Kidney tubule cell (primary cell): ENCODE results near the gene FBXW5.

Experiments
- DNase-seq: peaks from one replicate; pipeline ENCODE4 v3.0.0-alpha.2; 2018; ENCODE audit warnings: low spot score

Gene FBXW5

DNA sequence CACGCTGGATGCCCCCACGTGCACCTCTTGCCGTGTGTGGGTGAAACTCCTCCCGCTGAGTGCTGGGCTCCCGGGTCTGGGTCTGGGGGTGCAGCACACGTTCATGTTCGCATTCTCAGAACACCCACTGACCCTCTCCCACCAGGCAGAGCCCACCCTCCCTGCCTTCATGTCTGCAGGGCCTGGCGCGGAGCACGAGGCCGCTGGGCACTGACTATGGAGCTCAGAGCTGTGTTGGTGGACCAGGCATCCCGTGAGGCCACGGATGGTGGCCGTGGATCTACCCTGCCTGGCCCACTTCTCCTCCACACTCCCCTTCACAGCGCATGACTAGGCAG is 16.4 kb upstream of the FBXW5 start:
- DNase-seq, result no peak

DNA sequence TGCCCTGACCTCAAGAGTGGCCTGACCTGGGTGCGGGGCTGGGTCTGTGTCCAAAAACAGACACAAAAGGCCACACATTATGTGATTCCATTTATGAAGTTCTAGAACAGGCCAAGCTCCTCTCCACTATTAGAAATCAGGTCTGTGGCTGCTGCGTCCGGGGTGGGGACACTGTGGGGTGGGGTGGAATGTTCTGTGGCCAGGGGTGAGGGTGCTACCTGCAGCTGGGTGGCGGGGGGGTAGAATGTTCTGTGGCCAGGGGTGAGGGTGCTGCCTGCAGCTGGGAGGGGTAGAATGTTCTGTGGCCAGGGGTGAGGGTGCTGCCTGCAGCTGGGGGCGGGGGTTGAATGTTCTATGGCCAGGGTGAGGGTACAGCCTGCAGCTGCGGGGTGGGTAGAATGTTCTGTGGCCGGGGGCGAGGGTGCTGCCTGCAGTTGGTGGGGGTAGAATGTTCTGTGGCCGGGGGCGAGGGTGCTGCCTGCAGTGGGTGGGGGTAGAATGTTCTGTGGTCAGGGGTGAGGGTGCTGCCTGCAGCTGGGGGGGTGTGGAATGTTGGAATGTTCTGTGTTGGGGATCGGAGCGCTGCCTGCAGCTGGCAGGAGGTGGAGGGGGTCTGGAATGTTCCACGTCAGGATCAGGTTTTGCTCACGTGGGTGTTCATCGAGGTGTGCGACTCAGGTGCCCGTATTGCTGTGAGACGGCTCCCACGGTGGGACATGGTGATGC is 15.8 kb upstream of the FBXW5 start:
- no peak for DNase-seq

- no peak for DNase-seq
These were observed 14.6 kb upstream of the FBXW5 start for GRCh38 chr9:136958898-136959850.

- no peak for DNase-seq
These were observed 13.9 kb upstream of the FBXW5 start for GRCh38 chr9:136958473-136958872.

- no peak for DNase-seq
These were observed 13.4 kb upstream of the FBXW5 start for GRCh38 chr9:136957901-136958300.

DNA sequence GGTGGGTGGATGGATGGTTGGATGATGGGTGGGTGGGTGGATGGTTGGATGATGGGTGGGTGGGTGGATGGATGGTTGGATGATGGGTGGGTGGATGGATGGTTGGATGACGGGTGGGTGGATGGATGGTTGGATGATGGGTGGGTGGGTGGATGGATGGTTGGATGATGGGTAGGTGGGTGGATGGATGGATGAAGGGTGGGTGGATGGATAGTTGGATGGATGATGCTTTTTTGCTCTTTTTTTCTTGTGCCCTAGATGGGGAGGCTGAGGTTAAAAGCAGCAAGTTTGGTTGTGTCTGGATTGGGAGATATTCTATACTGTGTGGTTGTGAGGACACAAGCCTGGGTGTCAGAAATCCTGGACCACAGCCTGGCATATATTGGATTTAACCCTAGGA is 12.9 kb upstream of the FBXW5 start:
- no peak for DNase-seq

DNA sequence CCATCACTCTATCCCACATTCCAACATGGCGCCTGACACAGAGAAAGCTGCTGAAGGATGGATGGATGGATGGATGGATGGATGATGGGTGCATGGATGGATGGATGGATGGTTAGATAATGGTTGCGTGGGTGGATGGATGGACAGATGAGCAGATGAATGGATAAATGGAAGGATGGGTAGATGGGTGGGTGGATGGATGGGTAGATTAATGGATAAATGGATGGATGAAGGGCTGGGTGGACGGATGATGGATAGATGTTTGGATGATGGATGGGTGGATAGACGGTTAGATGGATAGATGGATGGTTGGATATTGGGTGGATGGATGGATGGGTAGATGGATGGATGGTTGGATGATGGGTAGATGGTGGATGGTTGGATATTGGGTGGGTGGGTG is 12.1 kb upstream of the FBXW5 start:
- no peak for DNase-seq

DNA sequence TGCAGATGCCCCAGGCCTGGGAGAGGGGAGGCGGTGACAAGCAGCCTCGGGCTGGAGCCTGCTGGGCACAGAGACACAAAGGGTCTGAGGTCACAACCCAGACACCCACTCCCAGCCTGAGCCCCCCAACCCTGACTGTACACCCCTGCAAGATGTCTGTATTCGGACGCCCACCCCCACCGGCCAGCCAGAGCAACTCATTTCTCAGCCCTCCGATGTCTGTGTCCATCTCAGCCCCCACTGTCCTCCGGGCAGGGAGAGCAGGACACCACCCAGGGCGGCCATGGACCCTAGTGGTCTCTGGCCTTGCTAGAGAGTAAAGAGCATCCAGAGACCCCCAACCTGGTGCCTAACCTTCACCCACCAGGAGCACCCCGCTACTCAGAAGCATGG is 11.4 kb upstream of the FBXW5 start:
- no peak for DNase-seq

DNA sequence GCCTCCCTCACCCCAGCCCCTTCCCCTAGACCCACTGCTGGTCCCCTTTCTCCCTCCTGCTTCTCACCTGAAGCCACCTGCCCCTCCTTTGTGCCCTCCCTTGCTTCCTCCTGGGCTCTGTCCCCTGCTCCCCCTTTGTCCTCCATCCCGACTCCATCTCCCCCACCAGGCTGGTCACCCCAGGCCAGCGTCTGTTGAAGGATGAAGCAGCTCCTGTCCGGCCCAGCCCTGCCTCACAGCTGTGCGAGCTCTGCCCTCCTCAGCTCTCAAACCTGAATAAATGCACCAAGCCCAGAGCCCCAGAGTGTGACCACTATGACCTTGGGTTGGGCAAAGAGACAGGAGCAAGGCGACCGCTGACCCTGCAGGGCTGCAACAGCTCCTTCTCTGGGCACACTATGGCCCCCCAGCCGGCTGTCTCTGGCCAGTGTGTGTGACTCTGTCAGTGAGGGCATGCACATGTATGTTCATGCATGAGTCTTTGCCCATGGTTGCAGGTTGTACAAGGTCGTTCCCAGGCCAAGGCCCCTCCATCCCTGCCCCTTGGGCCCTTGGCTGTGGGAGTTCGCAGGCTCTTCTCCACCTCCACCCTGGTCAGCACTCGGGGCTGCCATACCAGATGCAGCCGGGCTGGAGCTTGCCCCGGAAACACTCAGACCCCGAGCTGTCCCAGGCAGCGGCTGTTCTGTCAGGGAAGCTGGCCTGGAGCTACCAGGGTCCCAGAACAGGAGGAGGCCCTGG is 10.8 kb upstream of the FBXW5 start:
- DNase-seq, result no peak

DNA sequence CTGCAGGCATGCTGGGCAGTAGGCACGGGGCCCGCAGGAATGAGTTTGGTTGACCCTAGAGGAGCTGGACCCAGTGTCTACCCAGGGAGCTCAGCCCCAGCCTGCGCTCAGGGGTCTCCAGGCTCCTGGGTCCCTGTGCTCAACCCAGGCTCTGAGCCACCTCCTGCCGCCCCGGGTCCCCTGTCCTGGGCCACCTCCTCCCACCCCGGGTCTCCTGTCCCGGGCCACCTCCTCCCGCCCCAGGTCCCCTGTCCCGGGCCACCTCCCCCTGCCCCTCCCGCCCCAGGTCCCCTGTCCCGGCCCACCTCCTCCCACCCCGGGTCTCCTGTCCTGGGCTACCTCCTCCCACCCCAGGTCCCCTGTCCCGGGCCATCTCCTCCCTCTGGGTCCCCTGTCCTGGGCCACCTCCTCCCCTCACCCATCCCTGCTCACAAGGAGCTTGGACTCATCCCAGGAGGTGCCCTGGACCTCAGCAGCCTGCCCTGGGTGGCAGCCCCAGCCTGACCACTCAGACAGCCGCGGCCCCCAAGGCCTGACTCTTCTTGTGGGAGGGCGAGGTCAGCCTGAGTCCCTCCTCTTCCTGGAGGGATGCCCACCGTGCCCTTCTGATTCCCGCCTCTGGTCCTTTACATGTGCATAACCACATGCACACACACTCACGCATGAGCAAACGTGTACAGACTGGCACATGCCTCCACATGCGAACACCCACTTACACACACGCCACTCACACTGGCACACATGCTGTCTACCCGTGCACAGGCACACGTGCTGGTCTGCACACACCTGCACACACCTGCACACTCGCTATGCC is 9.9 kb upstream of the FBXW5 start:
- DNase-seq, result no peak

- no peak for DNase-seq
These were observed 9.3 kb upstream of the FBXW5 start for GRCh38 chr9:136953771-136954269.

DNA sequence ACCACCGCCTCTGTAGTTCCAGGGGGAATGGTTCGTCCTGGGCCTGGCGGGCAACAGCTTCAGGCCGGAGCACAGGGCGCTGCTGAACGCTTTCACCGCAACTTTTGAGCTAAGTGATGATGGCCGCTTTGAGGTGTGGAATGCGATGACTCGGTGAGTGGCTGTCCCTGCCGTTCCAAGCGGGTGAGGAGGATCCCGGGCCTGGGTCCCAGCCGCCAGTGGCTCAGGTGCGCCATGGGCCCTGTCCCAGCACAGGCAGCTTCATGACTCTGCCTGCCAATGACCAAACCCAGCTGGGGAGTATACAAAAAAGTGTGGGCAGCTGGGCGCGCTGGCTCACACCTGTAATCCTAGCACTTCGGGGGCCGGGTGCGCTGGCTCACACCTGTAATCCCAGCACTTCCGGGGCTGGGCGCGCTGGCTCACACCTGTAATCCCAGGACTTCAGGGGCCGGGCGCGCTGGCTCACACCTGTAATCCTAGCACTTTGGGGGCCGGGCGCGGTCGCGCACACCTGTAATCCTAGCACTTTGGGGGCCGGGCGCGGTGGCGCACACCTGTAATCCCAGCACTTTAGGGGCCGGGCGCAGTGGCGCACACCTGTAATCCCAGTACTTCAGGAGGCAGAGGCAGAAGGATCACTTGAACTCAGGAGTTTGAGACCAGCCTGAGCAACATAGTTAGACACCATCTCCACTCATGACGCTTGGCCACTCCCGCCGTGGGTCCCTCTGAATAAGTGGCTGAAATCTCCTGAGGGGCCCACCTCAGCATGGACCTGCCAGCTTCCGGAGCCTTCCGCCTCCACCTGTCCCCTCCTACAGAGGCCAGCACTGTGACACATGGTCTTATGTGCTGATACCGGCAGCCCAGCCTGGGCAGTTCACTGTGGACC is 8.6 kb upstream of the FBXW5 start:
- DNase-seq, result no peak

- no peak for DNase-seq
These were observed 7.8 kb upstream of the FBXW5 start for GRCh38 chr9:136952321-136952850.

GRCh38 chr9:136951541-136952320 is 7.2 kb upstream of the FBXW5 start, which contains the start of gene LCN12:
Gene LCN12 (plus strand): TSS chr9:136952273. CDS start chr9:136952328, 55 bp downstream.
- DNase-seq, result no peak

DNA sequence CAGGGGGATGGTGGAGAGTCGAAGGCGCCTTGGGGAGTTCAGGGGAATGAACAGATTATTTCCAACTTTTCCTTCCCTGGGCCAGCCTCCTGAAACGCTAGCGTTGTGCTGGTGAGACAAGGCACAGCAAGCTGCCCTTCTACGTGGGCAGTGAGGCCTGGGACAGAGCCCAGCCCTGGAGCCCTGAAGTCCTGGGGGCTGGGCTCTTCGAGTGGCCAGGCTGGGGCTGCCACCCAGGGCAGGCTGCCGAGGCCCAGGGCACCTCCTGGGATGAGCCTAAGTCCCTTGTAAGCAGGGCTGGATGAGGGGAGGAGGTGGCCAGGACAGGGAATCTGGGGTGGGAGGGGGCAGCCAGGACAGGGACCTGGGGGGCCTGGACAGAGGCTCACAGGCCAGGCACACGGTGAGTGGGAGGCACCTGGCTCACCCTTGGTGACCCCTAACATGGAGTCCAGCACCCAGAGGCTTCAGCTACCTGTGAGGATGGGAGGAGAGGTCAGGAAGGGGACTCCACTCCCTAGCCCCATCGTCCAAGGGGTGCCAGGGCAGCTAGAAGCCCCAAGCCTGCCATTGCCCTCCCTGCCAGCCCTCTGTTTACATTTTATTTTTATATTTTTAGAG is 6.2 kb upstream of the FBXW5 start:
- peak; percentile 23 for DNase-seq

GRCh38 chr9:136949817-136950655 is 5.5 kb upstream of the FBXW5 start:
- DNase-seq, result peak; percentile 95

GRCh38 chr9:136949239-136949816 is 4.8 kb upstream of the FBXW5 start:
- no peak for DNase-seq
